ENCODE measurements around the gene GOLM1. TPM values are rescaled to one million over a fixed set of nuclear protein-coding genes. Genes with fewer than 3 reads are reported as not detected.

The GOLM1 gene
- total and polyA plus RNA-seq, 2 donors (not counting 1 experiment from before 2014, with no cell fraction given): 0.54 TPM; not detected in 1

DNA sequence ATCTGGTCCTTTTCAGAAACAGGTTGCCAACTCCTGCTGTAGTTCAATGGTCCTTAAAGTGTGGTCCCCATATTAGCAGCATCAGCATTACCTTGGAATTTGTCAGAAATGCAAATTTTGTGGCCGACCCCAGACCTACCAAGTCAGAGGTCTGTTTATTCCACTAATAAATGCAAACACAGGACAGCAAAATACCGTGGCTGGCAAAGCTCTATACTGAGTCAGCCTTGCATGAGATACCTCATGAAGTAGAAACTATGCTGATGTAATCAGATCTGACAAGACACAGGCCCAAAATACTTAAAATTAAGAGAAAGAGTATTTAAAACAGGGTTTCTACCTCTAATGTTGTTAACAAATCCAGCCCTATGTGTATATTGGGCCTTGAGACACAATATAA lies 3.0 kb downstream of the GOLM1 start:
- Histone ChIP-seq H3K9ac (ENCODE audit: low read length) (no peak overlapping the region), H3K79me2 (ENCODE audit: control insufficient read depth, insufficient read depth, low read length) (no peaks in the 10 kb centered on the region), H3K36me3 (replicated peaks in 1 of 2; ENCODE audit: control extremely low read depth in 1 of 2, control insufficient read depth in 1 of 2, extremely low read depth in 1 of 2, insufficient read depth in 2 of 2, low read length in 1 of 2) (no peaks in the 10 kb centered on the region), H4K20me1 (ENCODE audit: control insufficient read depth, insufficient read depth, low read length, poor library complexity, severe bottlenecking) (no peaks in the 10 kb centered on the region), H3K4me3 (ENCODE audit: control extremely low read depth in 1 of 5, extremely low read depth in 1 of 5, insufficient read depth in 1 of 5, low read depth in 2 of 5, low read length in 4 of 5) (no peak overlapping the region), H2AFZ (ENCODE audit: insufficient read depth, low read depth, low read length, poor library complexity, severe bottlenecking) (no peak overlapping the region), H3K4me2 (replicated peaks; ENCODE audit: low read depth, low read length, poor library complexity, severe bottlenecking) (no peak overlapping the region), H3K27ac (ENCODE audit: low read length in 2 of 2) (no peak overlapping the region), H3K9me3 (ENCODE audit: control extremely low read depth in 1 of 3, control insufficient read depth in 2 of 3, insufficient read depth in 1 of 3, low read length in 2 of 3) (no peaks in the 10 kb centered on the region), H3K4me1 (ENCODE audit: control insufficient read depth in 2 of 2, insufficient read depth in 2 of 2, low read length in 2 of 2) (peaks cover 5 to 14% of the 10 kb centered on the region in 2 donors), H3K27me3 (replicated peaks in 1 of 4; ENCODE audit: control extremely low read depth in 1 of 4, control insufficient read depth in 3 of 4, insufficient read depth in 4 of 4, low read length in 3 of 4) (peaks cover 0 to 23% (median 18%) of the 10 kb centered on the region in 4 experiments)
- TF ChIP-seq EZH2 (IDR thresholded peaks at IDR 0.05; ENCODE audit: borderline replicate concordance, insufficient read depth, low read depth, low read length, poor library complexity, severe bottlenecking) (no peak), CTCF (IDR thresholded peaks at IDR 0.05) (no peak)
- Mint-ChIP-seq H3K27ac (no peak overlapping the region), H3K9me3 (ENCODE audit: insufficient read depth) (no peaks in the 10 kb centered on the region), H3K27me3 (peaks cover 25% of the 10 kb centered on the region), H3K4me1 (peaks cover 7% of the 10 kb centered on the region), H3K4me3 (no peak overlapping the region)
- DNase-seq (no peak), ATAC-seq (ENCODE audit: low read depth) (no peak)
- WGBS (ENCODE audit: insufficient coverage): no CpG with 5 or more reads among the region's 2 CpGs
- ChIA-PET CTCF (no interaction called here), POLR2A (no interaction called here)
- intact Hi-C loops (cut with micrococcal nuclease): no loop called here

DNA sequence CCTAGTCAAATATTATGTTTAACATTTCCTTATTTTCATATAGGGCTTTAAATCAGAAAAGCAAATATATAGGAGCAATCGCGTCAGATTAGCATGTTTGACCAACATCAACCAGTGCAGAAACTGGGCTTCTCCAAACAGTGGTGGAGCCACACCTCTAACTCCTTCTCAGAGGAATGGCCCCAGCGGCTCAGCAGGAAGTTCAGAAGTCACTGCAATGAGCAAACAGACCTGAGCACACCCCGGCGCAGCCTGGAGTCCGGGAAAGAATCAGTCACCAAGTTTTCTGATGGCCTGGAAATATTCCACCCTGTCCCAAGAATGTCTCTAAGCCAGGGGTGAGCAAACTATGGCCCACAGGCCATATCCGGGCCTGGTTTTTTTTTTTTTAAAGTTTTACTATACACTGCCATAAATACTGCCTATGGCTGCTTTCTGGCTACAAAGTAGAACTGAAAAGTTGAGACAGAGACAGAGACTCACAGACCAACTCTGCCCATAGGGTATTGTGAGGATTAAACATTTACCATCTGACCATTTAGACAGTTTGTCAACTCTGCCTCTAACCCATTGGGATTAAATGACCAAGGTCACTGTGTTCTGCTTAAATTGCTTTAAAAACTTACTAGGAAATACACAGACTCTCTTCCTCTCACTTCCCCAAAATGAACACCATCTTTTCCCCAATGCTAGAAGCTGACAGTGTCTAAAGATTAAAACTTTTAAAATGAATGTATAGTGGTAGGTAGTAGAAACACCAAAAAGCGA lies 5.4 kb downstream of the GOLM1 start:
- Histone ChIP-seq H3K9ac (ENCODE audit: low read length) (no peak overlapping the region), H4K20me1 (ENCODE audit: control insufficient read depth, insufficient read depth, low read length, poor library complexity, severe bottlenecking) (no peaks in the 10 kb centered on the region), H3K36me3 (replicated peaks in 1 of 2; ENCODE audit: control extremely low read depth in 1 of 2, control insufficient read depth in 1 of 2, extremely low read depth in 1 of 2, insufficient read depth in 2 of 2, low read length in 1 of 2) (no peaks in the 10 kb centered on the region), H3K27me3 (replicated peaks in 1 of 4; ENCODE audit: control extremely low read depth in 1 of 4, control insufficient read depth in 3 of 4, insufficient read depth in 4 of 4, low read length in 3 of 4) (peaks cover 0 to 17% (median 14%) of the 10 kb centered on the region in 4 experiments), H2AFZ (ENCODE audit: insufficient read depth, low read depth, low read length, poor library complexity, severe bottlenecking) (no peak overlapping the region), H3K4me3 (ENCODE audit: control extremely low read depth in 1 of 5, extremely low read depth in 1 of 5, insufficient read depth in 1 of 5, low read depth in 2 of 5, low read length in 4 of 5) (no peak overlapping the region), H3K79me2 (ENCODE audit: control insufficient read depth, insufficient read depth, low read length) (no peaks in the 10 kb centered on the region), H3K27ac (ENCODE audit: low read length in 2 of 2) (no peak overlapping the region), H3K9me3 (ENCODE audit: control extremely low read depth in 1 of 3, control insufficient read depth in 2 of 3, insufficient read depth in 1 of 3, low read length in 2 of 3) (peaks cover 0 to 13% (median 0%) of the 10 kb centered on the region in 3 donors), H3K4me1 (ENCODE audit: control insufficient read depth in 2 of 2, insufficient read depth in 2 of 2, low read length in 2 of 2) (peaks cover 5 to 8% of the 10 kb centered on the region in 2 donors), H3K4me2 (replicated peaks; ENCODE audit: low read depth, low read length, poor library complexity, severe bottlenecking) (no peak overlapping the region)
- Mint-ChIP-seq H3K4me3 (no peak overlapping the region), H3K4me1 (no peaks in the 10 kb centered on the region), H3K27ac (no peak overlapping the region), H3K9me3 (ENCODE audit: insufficient read depth) (no peaks in the 10 kb centered on the region), H3K27me3 (peaks cover 16% of the 10 kb centered on the region)
- WGBS (ENCODE audit: insufficient coverage): 85% methylated on average over 7 of the region's 8 CpGs
- no peak for ATAC-seq (ENCODE audit: low read depth)
- ChIA-PET CTCF (no interaction called here), POLR2A (no interaction called here)
- intact Hi-C loops (cut with micrococcal nuclease): no loop called here
- no peak for DNase-seq
- no peak for TF ChIP-seq EZH2 (IDR thresholded peaks at IDR 0.05; ENCODE audit: borderline replicate concordance, insufficient read depth, low read depth, low read length, poor library complexity, severe bottlenecking)
- no peak for TF ChIP-seq CTCF (IDR thresholded peaks at IDR 0.05)
